H1 (cell line): ENCODE measurements around the gene HNRNPH2. TPM values are rescaled to one million over a fixed set of nuclear protein-coding genes. Genes with fewer than 3 reads are reported as not detected.

Source experiments
- CTCF ChIA-PET: fragments of 300-600 bp; sonication (Branson Sonifier 250); formaldehyde crosslinking; loops from one replicate; lab custom pipeline; 2021; ENCODE audit not compliant: partially characterized antibody; lab: Charles Lee
- POLR2A ChIA-PET: fragments of 300-600 bp; sonication (Branson Sonifier 250); formaldehyde crosslinking; loops from one replicate; lab custom pipeline; 2021; ENCODE audit warnings: inconsistent platforms; ENCODE audit not compliant: partially characterized antibody; lab: Charles Lee
- DNase-seq, 2 experiments: peaks; one replicate each; pipeline versions ENCODE4 v3.0.0 to v3.0.0-alpha.2; 2010 to 2022; ENCODE audit warnings: low spot score in 2 of 2, low read depth in 1 of 2, mixed read lengths in 1 of 2
- FAIRE-seq: peaks from 2 replicates; lab custom pipeline; 2011; peaks lifted over from hg19 to GRCh38; lab: Jason Lieb, UNC
- H2AFZ ChIP-seq: 2 replicates; pipeline ENCODE4 v1.8.1; 2012; ENCODE audit warnings: low read length, inconsistent platforms
- H2AK5ac ChIP-seq: 2 replicates; pipeline ENCODE4 v1.6.1; 2013; ENCODE audit warnings: low read depth, low read length
- H2BK120ac ChIP-seq: replicated peaks from 2 replicates; pipeline ENCODE3; 2013; ENCODE audit warnings: low read depth, low read length, inconsistent platforms
- H2BK12ac ChIP-seq: 2 replicates; pipeline ENCODE4 v1.6.1; 2013; ENCODE audit warnings: low read depth, low read length
- H2BK15ac ChIP-seq: 2 replicates; pipeline ENCODE4 v1.6.1; 2013; ENCODE audit warnings: low read length
- H2BK20ac ChIP-seq: 2 replicates; pipeline ENCODE4 v1.6.1; 2013; ENCODE audit warnings: low read length
- H2BK5ac ChIP-seq: 2 replicates; pipeline ENCODE4 v1.6.1; 2013; ENCODE audit warnings: low read depth, low read length
- H3K14ac ChIP-seq: 2 replicates; pipeline ENCODE4 v1.6.1; 2013; ENCODE audit warnings: inconsistent platforms; ENCODE audit not compliant: insufficient read length
- H3K18ac ChIP-seq: 2 replicates; pipeline ENCODE4 v1.6.1; 2013; ENCODE audit warnings: low read length; ENCODE audit errors: extremely low read depth
- H3K23ac ChIP-seq: 2 replicates; pipeline ENCODE4 v1.6.1; 2013; ENCODE audit warnings: inconsistent platforms; ENCODE audit not compliant: insufficient read length
- H3K23me2 ChIP-seq: 2 replicates; pipeline ENCODE4 v1.6.1; 2013; ENCODE audit warnings: low read depth, low read length
- H3K27ac ChIP-seq: 2 replicates; pipeline ENCODE4 v1.6.1; 2011; ENCODE audit warnings: low read depth, low read length, inconsistent platforms
- H3K27me3 ChIP-seq, 4 experiments: replicated peaks in 1 of 4; 1 replicate in 1 of 4; 2 replicates in 3 of 4; pipeline versions ENCODE4 v1.6.1 to v1.8.1; 2011 to 2013; ENCODE audit warnings: low read length in 3 of 4, mild to moderate bottlenecking in 3 of 4, inconsistent platforms in 2 of 4, mixed read lengths in 2 of 4, moderate library complexity in 1 of 4; ENCODE audit not compliant: control insufficient read depth in 3 of 4, insufficient read depth in 3 of 4; ENCODE audit errors: extremely low read depth in 1 of 4
- H3K36me3 ChIP-seq, 4 experiments: 2 replicates each; pipeline versions ENCODE4 v1.6.1 to v1.8.1; 2011 to 2013; ENCODE audit warnings: mild to moderate bottlenecking in 4 of 4, low read length in 3 of 4, moderate library complexity in 2 of 4, control low read depth in 1 of 4, inconsistent platforms in 1 of 4; ENCODE audit not compliant: insufficient read depth in 4 of 4, control insufficient read depth in 2 of 4
- H3K4ac ChIP-seq: replicated peaks from 2 replicates; pipeline ENCODE3; 2013; ENCODE audit warnings: low read length, low read depth, mixed read lengths, inconsistent platforms; ENCODE audit not compliant: insufficient read length
- H3K4me1 ChIP-seq, 4 experiments: replicated peaks in 1 of 4; 1 replicate in 1 of 4; 2 replicates in 3 of 4; pipeline versions ENCODE4 v1.6.1 to v1.8.1; 2011 to 2013; ENCODE audit warnings: low read length in 3 of 4, inconsistent platforms in 2 of 4, mixed read lengths in 1 of 4; ENCODE audit not compliant: insufficient read depth in 4 of 4, control insufficient read depth in 3 of 4
- H3K4me2 ChIP-seq, 2 experiments: 2 replicates each; pipeline versions ENCODE4 v1.6.1 to v1.8.1; 2011 to 2013; ENCODE audit warnings: low read depth in 2 of 2, low read length in 2 of 2, control low read depth in 1 of 2, inconsistent platforms in 1 of 2, mild to moderate bottlenecking in 1 of 2; ENCODE audit not compliant: insufficient read depth in 1 of 2
- H3K4me3 ChIP-seq, 4 experiments: fragments of 200-600, 300-600 bp in 1 of 4; sonication (generic), shearing (Covaris generic), sonication (Bioruptor Twin) in 1 of 4; 2 replicates each; pipeline versions ENCODE4 v1.5.1 to v1.8.1; 2011 to 2016; ENCODE audit warnings: low read length in 4 of 4, low read depth in 3 of 4, control low read depth in 2 of 4, inconsistent platforms in 2 of 4, mild to moderate bottlenecking in 2 of 4, mixed read lengths in 1 of 4, moderate library complexity in 1 of 4; ENCODE audit not compliant: insufficient read depth in 2 of 4; ENCODE audit errors: extremely low read depth in 1 of 4
- H3K56ac ChIP-seq: replicated peaks from 2 replicates; pipeline ENCODE3; 2013; ENCODE audit warnings: low read depth, mild to moderate bottlenecking, mixed read lengths, low read length, inconsistent platforms; ENCODE audit not compliant: insufficient read length
- H3K79me1 ChIP-seq: 2 replicates; pipeline ENCODE4 v1.6.1; 2013; ENCODE audit warnings: low read depth, low read length, control low read depth
- H3K79me2 ChIP-seq, 2 experiments: 2 replicates each; pipeline versions ENCODE4 v1.6.1 to v1.8.1; 2012 to 2013; ENCODE audit warnings: low read length in 2 of 2, mild to moderate bottlenecking in 2 of 2, inconsistent platforms in 1 of 2; ENCODE audit not compliant: insufficient read depth in 2 of 2, control insufficient read depth in 1 of 2
- H3K9ac ChIP-seq, 4 experiments: replicated peaks in 1 of 4; 1 replicate in 1 of 4; 2 replicates in 3 of 4; pipeline versions ENCODE4 v1.6.1 to v1.8.1; 2011 to 2013; ENCODE audit warnings: low read depth in 3 of 4, low read length in 3 of 4, control low read depth in 2 of 4, mild to moderate bottlenecking in 2 of 4, moderate library complexity in 2 of 4, inconsistent platforms in 1 of 4; ENCODE audit errors: extremely low read depth in 1 of 4
- H3K9me3 ChIP-seq, 2 experiments: 2 replicates each; pipeline versions ENCODE4 v1.6.1 to v1.8.1; 2012 to 2013; ENCODE audit warnings: mild to moderate bottlenecking in 2 of 2, moderate library complexity in 2 of 2, control low read depth in 1 of 2, inconsistent platforms in 1 of 2, low read depth in 1 of 2, low read length in 1 of 2, mixed read lengths in 1 of 2; ENCODE audit not compliant: insufficient read depth in 2 of 2
- H4K20me1 ChIP-seq, 2 experiments: replicated peaks in 1 of 2; 2 replicates each; pipeline versions ENCODE3 to v1.8.1; 2011 to 2013; ENCODE audit warnings: inconsistent platforms in 2 of 2, low read length in 2 of 2, mild to moderate bottlenecking in 1 of 2; ENCODE audit not compliant: insufficient read depth in 2 of 2, control insufficient read depth in 1 of 2
- H4K5ac ChIP-seq: 2 replicates; pipeline ENCODE4 v1.6.1; 2013; ENCODE audit warnings: low read length, low read depth, mixed read lengths, inconsistent platforms; ENCODE audit not compliant: insufficient read length
- H4K8ac ChIP-seq: 2 replicates; pipeline ENCODE4 v1.8.0; 2013; ENCODE audit warnings: mild to moderate bottlenecking, moderate library complexity, low read length, inconsistent platforms; ENCODE audit not compliant: insufficient read depth; ENCODE audit errors: extremely low read depth
- H4K91ac ChIP-seq: replicated peaks from 2 replicates; pipeline ENCODE3; 2013; ENCODE audit warnings: low read length, mixed read lengths, inconsistent platforms; ENCODE audit not compliant: insufficient read length
- SP4 ChIP-seq: IDR thresholded peaks from 2 replicates; pipeline ENCODE4 v1.6.1; 2012; ENCODE audit warnings: low read length, inconsistent platforms
- WGBS, 2 experiments: shearing (Covaris generic) in 1 of 2; methylation state at CpG; one replicate each; pipeline versions ENCODE4 v1.1.6 to v1.1.7; 2013 to 2015; ENCODE audit warnings: low lambda C conversion rate in 2 of 2, mixed read lengths in 2 of 2, inconsistent platforms in 1 of 2, low coverage in 1 of 2, missing lambda C conversion rate in 1 of 2; ENCODE audit not compliant: insufficient replicate concordance in 2 of 2, insufficient coverage in 1 of 2, insufficient read length in 1 of 2; ENCODE audit errors: extremely low coverage in 1 of 2, missing lambda C conversion rate in 1 of 2; 5-methylcytosine and 5-hydroxymethylcytosine counted together
- polyA plus RNA-seq, 7 experiments: library from polyadenylated mRNA; depleted of rRNA in 3 of 7; stranded (reverse) in 5 of 7; unstranded in 2 of 7; fragments of >200 nt in 5 of 7; fragments of 200-250 nt in 2 of 7; gene quantifications; 1 replicate in 5 of 7; 2 replicates in 1 of 7; 4 replicates in 1 of 7; pipeline versions ENCODE4 v1.2.1 to v1.2.3, GENCODE V29; 2011 to 2013; ENCODE audit warnings: missing spikeins in 2 of 7, mixed read lengths in 2 of 7
- total RNA-seq: library from RNA; stranded (reverse); fragmentation: NEBNext Ultra II Directional; extraction: Animal tissue kit (Norgen Biotek cat#: 25700); gene quantifications from 2 replicates; pipeline ENCODE4 v1.2.1, GENCODE V29; 2021

Gene HNRNPH2
- total and polyA plus RNA-seq, 2 of the 8 experiments (the other 6 are each of a cell fraction or from before 2014, with no cell fraction given): 27.7 to 66.7 TPM

- H2BK12ac ChIP-seq: no peak overlapping the region
- H4K5ac ChIP-seq: no peak overlapping the region
- H3K23me2 ChIP-seq: peaks cover 4% of the 10 kb centered on the region; the same call in 1 of the 2 replicates
- peak overlapping the region; percentile 46 for H3K56ac ChIP-seq
- H3K4me1 ChIP-seq: no peaks in the 10 kb centered on the region; a peak in 1 of 7 replicates
- no peak overlapping the region for H4K91ac ChIP-seq
- WGBS, 2 experiments: 50% methylated on average over 6 of the region's 6 CpGs; no CpG with 5 or more reads in 1 of the 2 experiments
- POLR2A ChIA-PET: no interaction called here
- H2BK20ac ChIP-seq: no peak overlapping the region
- H3K79me1 ChIP-seq: no peaks in the 10 kb centered on the region
- no peaks in the 10 kb centered on the region for H3K27me3 ChIP-seq
- no peak overlapping the region for H3K14ac ChIP-seq
- no peak overlapping the region for H2BK15ac ChIP-seq
- peaks cover 5 to 63% of the 10 kb centered on the region in 2 experiments for H3K79me2 ChIP-seq
- H3K4me3 ChIP-seq: peak overlapping the region; percentile 60 to 98 (median 92)
- H2BK120ac ChIP-seq: no peak overlapping the region
- no peak overlapping the region for H3K18ac ChIP-seq
- H3K23ac ChIP-seq: no peak overlapping the region
- no peaks in the 10 kb centered on the region for H3K9me3 ChIP-seq
- H2AK5ac ChIP-seq: no peak overlapping the region
- no peak overlapping the region for H3K27ac ChIP-seq
- H4K8ac ChIP-seq: no peak overlapping the region
- no peak for DNase-seq
- H3K4me2 ChIP-seq: peak overlapping the region; percentile 67 to 72
- H3K36me3 ChIP-seq: peaks cover 0 to 16% (median 8%) of the 10 kb centered on the region in 4 experiments; a peak in 5 of 8 replicates
- no peak overlapping the region for H3K4ac ChIP-seq
- H2BK5ac ChIP-seq: no peak overlapping the region
- FAIRE-seq: no peak
- H3K9ac ChIP-seq: peak overlapping the region; percentile 49 to 99 (median 93)
- CTCF ChIA-PET: no interaction called here
- no peak overlapping the region for H2AFZ ChIP-seq
- peaks cover 0 to 2% of the 10 kb centered on the region in 2 experiments for H4K20me1 ChIP-seq
- TF ChIP-seq SP4: no peak
Observed at GRCh38 chrX:101409043-101409442, 1.0 kb downstream of the HNRNPH2 start.
